HG03354 (cell line): ENCODE measurements around the gene RIPPLY3.
"Not testable (repeated sequence)": the region's sequence is repeated elsewhere in the genome, so short reads cannot be mapped to it uniquely, and the experiment has no call there.

Source experiments
- ATAC-seq: cut with Tn5 transposase; IDR thresholded peaks from one replicate; pipeline ENCODE4 v1.9.1; 2021; ENCODE audit warnings: mild to moderate bottlenecking; ENCODE audit not compliant: unreplicated experiment, poor library complexity, severe bottlenecking

Gene RIPPLY3

GRCh38 chr21:36980280-36981048 is 26.0 kb upstream of the RIPPLY3 start:
- no peak for ATAC-seq

- ATAC-seq, result no peak
Observed at GRCh38 chr21:36981049-36981391, 25.5 kb upstream of the RIPPLY3 start.

GRCh38 chr21:36981977-36982700 is 24.4 kb upstream of the RIPPLY3 start:
- no peak for ATAC-seq

GRCh38 chr21:36985751-36986594 is 20.5 kb upstream of the RIPPLY3 start:
- no peak for ATAC-seq

GRCh38 chr21:36987845-36988244 is 18.7 kb upstream of the RIPPLY3 start:
- no peak for ATAC-seq

GRCh38 chr21:36988536-36988935 is 18.0 kb upstream of the RIPPLY3 start:
- no peak for ATAC-seq

- not testable (repeated sequence) for ATAC-seq
Observed at GRCh38 chr21:36989199-36989698, 17.3 kb upstream of the RIPPLY3 start.

GRCh38 chr21:36989699-36990507 is 16.6 kb upstream of the RIPPLY3 start:
- ATAC-seq, result peak; percentile 91

- no peak for ATAC-seq
Observed at GRCh38 chr21:36990508-36991205, 15.8 kb upstream of the RIPPLY3 start.

- no peak for ATAC-seq
Observed at GRCh38 chr21:36992671-36993070, 13.8 kb upstream of the RIPPLY3 start.

- no peak for ATAC-seq
Observed at GRCh38 chr21:36994501-36995158, 11.9 kb upstream of the RIPPLY3 start.

- ATAC-seq, result not testable (repeated sequence)
Observed at GRCh38 chr21:36995285-36995684, 11.2 kb upstream of the RIPPLY3 start.

GRCh38 chr21:36999131-36999898 is 7.2 kb upstream of the RIPPLY3 start:
- ATAC-seq, result no peak

GRCh38 chr21:37000381-37000780 is 6.1 kb upstream of the RIPPLY3 start:
- no peak for ATAC-seq

- no peak for ATAC-seq
Observed at GRCh38 chr21:37001441-37001840, 5.1 kb upstream of the RIPPLY3 start.

GRCh38 chr21:37002851-37003250 is 3.7 kb upstream of the RIPPLY3 start:
- ATAC-seq, result not testable (repeated sequence)

- not testable (repeated sequence) for ATAC-seq
Observed at GRCh38 chr21:37003917-37004316, 2.6 kb upstream of the RIPPLY3 start.
